Measurements from ENCODE around the gene CENPQ.

CENPQ gene

DNA sequence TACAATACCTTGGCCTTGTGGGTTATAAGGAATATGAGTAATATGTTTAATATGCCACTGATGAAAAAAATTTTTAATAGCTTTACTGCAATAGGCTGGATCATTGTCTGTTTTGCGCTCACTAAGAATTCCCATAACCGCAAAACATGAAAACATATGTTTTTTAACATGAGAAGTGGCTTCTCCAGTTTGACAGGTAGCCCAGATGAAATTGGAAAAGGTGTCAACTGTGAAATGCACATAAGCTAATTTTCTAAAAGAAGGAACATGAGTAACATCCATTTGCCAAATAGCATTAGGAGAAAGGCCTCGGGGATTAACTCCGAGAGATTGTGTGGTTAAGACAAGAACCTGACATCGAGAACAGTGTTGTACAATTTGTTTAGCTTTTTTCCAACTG is 41.5 kb downstream of the CENPQ start:
- DNase-seq = no peak

DNA sequence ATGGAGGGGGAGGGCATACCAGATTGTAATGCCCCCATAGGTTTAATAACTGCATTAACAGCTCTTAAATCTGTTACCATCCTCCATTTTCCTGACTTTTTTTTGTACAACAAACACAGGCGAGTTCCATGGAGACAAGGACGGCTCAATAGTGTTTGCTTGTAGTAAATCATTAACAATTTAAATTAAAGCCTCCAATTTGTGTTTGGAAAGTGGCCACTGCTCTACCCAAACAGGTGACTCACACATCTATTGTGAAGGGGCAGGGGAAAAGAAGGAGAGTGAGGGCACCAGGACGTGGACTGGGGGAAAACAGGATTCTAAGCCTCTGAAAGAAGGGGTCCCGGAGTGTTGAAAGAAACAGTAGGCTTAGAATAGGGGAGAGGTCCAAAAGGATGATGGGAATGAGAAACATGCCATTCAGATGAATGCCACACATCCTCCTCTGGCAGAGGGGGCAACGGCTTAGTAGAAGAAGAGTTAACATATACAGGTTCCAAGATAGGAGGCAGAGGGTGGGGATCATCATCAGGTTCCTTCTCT is 43.5 kb downstream of the CENPQ start:
- DNase-seq = no peak

DNA sequence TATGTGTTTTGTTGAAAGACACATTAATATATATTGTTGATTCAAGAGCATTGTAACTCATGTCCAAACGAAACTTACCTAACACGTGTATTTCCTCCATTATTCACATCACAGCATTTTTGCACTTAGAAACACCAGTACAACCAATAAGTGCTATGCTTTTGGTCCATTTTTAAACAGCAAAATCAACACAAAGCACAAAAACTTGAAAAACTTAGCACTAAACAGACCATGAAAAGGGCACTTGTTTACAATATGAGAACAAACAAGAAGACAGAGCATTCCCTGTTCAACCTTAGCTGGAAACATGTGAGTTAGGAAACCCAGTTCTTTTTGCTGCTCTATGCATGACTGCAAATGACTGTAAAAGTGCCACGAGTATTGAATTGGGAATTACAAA is 46.2 kb downstream of the CENPQ start:
- DNase-seq = no peak

DNA sequence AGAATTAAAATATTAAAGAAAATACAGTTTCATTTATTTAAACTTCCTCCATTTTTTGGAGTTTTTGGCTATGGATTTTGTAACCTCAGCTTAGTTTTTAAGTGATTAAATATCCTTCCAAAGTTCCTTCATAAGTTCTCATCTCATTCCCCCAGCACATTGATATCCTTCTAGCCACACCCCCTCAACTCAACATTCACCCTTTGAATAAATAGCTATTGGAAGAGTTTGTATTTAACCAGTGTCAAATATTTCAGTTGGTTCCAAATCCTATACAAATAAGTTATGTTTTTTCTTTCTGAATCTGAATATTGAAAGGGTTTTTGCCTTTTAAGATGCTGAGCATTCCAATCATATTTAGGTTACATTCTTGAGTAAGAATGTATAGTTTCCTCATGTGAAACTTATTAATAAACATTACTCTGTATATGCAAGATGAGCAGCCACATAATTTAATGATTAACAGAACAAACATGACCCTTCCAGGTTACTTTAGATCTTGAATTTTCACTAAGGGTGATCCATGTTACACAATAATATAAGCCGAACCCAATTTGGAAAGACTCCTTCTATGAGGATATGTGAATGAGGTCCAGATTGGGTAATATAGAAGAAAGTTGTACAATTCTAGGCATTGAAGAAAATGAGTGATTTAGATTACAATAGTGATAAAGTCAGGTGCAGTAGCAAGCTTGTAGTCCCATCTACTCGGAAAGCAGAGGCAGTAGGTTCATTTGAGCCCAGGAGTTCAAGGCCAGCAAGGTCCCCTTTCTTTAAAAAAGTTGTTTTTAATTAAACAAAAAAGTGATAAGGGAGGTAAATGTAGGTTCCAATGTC is 50.2 kb downstream of the CENPQ start:
- DNase-seq = no peak

DNA sequence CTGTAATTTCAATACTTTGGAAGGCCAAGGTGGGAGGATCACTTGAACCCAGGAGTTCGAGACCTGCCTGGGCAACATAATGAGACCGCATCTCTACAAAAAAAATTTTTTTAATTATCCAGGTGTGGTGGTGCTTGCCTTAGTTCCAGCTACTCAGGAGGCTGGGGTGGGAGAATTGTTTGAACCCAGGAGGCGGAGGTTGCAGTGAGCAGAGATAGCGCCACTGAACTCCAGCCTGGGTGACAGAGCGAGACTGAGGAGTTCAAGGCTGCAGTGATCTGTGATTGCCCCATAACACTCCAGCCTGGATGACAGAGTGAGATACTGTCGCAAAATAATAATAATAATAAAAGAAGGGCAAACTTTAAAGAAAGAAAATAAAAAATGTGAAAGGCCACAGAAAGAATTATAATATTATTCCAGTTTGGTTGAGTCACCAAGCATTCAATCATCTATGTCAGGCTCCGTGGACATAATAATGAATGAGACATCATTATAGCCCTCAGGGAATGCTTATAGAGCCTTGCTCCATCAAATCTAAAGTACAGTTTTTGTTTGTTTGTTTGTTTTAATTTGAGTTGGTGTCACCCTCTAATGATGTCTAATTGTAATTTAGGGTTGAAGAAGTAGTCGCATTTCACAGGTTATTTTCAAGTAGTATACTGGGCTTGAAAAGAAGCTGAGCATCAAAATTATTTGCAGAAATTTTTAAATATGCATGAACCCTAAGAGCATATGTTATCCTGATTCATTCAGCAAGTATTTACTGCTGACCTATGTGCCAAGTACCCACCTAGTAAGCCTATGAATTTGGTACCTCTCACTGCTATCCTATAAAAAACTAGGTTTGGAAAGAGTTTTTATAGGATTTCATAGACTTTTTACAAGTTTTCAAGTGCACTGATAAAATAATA is 51.7 kb downstream of the CENPQ start:
- DNase-seq = no peak

DNA sequence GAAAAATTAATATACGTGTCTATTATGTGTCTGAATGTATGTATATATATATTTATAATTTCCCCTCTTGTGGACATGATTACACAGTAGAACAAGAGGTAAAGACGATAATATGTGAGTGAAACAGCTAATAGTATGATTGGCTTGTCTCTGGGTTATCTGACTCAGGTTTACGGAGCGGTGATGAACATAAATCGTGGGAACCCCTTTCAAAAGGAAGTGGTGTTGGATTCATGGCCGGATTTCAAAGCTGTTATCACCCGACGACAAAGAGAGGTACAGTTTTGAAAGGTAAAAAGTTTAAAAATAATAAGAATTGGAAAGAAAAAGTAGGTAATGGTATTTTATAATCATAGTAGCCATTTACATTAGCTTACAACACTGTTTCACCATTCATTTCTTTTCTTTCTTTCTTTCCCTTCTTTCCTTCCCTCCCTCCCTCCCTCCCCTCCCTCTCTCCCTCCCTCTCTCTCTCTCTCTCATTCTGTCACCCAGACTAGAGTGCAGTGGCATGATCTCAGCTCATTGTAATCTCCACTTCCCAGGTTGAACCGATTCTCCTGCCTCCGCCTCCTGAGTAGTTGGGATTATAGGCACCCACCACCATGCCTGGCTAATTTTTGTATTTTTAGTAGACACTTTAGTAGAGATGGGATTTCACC is 52.4 kb downstream of the CENPQ start:
- DNase-seq = no peak

DNA sequence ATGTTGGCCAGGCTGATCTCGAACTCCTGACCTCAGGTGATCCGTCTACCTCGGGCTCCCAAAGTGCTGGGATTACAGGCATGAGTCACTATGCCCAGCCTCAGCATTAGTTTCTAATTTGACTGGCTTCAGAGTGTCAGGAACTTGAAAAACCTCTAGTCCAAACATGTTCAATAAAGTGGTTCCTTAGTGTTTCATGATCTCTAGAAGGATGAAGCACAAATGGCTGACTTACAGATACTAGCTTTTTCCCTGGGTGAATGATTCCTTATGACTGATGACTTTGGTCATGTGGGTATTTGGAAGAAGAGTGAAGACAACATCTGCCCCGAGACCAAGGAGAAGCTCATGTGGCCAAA is 53.0 kb downstream of the CENPQ start:
- no peak for DNase-seq

DNA sequence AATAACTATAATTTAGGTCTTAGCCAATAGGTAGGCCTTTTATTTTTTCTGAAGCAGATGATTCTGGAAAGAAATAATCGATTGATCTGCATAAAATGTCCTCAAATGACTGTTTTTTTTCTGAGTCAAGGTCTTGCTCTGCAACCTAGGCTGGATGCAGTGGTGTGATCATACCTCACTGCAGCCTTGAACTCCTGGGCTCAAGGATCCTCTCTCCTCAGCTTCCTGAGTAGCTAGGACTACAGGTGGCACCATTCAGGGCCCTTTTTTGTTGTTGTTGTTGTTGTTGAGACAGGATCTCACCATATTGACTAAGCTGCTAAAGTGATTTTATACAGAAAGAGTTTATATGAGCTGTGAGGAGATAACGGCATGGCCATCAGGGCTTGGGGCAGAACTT is 54.7 kb downstream of the CENPQ start:
- DNase-seq = no peak

DNA sequence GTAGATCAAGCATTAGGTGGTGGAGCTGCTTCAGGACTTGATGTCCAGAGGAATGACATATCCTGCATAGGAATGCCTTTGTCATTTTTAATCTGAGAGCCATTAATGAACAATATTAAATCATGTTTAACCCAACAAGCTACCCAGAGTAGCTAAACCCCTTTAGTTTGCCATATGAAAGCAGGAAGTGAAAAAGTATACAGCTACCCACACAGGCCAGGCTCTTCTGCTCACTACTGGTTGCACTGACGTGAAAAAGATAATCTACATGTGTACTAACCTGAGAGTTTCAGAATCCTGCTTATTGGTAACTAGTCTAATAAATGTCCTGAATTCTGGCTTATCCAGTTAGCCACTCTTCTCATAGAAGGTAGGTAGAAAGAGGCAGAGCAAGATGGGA is 56.5 kb downstream of the CENPQ start:
- DNase-seq = no peak

DNA sequence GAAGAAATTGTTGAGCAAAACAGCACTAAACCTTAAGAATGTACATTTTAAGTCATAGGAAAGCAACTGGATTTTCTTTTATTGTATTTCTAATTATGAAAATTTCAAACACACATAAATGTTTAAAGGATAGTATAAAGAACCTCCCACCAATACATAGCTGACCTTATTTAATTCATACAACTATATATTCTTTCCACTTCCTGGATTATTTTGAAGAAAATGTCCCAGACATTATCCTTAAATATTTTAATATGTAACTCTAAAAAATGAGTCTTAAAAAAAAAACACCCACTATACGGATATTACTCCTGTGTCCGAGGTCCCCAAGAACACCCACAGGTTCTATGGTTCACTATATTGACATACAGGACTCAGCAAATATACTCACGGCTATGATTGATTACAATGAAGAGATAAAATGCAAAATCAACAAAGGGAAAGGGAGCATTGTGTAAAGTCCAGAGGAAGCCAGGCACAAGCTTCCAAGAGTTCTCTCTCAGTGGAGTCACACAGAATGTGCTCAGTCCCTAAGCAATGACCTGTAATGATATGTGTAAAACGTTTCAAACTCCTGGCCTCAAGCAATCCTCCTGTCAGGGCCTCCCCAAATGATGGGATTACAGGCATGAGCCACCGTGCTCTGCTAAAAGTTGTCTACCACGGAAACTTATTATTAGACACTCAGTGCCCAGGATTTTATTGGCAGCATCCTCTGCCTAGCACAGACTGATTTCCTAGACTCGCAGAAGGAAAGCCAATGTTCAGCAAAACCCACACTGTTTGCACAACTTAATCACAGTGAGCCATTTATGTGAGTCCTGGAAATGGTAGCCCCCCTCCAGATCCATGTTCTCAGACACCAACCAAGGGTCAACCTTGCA is 59.8 kb downstream of the CENPQ start:
- no peak for DNase-seq

DNA sequence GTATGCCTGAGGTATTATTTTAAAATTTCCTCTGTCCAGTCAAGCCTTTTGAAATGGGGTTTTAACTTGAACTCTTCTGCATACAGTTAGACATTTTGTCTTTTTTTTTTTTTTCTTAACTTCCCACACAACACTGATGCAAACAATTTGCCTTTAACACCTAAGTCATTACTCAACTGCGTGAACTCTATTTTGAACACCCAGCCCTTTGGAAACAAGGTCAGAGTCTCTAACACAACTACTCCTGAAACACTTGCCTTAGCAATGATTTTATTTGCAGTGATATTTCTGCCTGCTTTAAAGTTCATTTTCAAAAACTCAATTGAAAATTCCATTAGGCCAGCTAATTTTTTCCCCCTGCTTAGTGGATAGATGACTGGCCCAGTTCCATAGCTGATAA is 60.7 kb downstream of the CENPQ start:
- DNase-seq = no peak

DNA sequence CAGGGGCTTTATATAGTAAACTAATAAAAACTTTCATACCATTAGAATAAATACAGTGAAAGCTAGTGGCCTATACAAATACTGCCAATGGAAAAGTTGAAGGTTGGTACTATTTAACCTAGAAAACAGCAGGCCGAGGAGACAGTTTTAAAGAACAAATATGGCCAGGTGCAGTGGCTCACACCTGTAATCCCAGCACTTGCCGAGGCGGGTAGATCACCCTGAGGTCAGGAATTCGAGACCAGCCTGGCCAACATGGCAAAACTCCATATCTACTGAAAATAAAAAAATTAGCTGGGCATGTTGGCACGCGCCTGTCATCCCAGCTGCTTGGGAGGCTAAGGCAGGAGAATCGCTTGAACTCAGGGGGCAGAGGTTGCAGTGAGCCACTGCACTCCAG is 61.4 kb downstream of the CENPQ start:
- DNase-seq = no peak

DNA sequence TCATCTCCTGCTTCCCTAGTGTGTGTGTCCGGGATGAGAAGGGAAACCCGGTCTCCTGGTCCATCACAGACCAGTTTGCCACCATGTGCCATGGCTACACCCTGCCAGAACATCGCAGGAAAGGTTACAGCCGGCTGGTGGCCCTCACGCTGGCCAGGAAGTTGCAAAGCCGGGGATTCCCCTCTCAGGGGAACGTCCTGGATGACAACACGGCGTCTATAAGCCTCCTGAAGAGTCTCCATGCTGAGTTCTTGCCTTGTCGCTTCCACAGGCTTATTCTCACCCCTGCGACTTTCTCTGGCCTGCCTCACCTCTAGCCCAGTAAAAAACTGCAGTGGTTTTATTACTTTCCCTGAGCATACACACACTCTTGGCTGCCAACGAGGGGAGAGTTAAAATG is 63.4 kb downstream of the CENPQ start:
- no peak for DNase-seq

DNA sequence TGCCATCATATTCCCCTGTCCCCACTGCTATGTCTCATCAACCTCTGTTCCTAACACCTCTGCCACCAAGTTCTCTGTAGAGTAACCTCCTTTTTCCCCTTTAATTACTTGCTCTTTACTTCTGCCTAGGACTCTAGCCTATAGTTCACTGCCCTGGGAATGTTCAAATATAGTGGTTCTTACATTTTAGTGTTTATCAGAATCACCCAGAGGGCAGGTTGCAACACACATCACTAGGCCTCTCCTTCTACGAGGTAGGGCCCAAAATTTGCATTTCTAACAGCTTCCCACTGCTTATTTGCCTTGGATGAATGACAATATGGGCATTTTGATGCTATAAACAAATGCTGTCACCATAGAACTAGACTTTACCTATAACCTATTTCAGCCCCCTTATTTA is 64.2 kb downstream of the CENPQ start:
- no peak for DNase-seq

DNA sequence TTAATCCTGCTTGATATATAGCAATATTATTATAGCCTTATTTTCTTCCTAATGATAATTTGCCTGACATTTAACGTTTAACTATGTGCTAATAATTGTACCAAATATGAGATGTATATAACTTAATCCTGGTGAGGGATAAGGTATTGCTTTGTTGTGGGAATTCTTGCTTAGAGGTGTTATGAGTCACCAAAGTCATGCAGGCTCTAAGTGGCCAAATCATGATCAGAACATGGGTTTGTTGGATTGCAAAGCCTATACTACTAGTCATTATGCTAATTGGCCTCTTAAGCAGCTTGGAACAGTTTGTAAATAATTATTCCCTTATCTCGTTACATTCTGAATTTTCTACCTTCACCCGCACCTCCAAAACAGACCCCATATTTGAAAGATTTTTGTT is 65.4 kb downstream of the CENPQ start:
- no peak for DNase-seq

DNA sequence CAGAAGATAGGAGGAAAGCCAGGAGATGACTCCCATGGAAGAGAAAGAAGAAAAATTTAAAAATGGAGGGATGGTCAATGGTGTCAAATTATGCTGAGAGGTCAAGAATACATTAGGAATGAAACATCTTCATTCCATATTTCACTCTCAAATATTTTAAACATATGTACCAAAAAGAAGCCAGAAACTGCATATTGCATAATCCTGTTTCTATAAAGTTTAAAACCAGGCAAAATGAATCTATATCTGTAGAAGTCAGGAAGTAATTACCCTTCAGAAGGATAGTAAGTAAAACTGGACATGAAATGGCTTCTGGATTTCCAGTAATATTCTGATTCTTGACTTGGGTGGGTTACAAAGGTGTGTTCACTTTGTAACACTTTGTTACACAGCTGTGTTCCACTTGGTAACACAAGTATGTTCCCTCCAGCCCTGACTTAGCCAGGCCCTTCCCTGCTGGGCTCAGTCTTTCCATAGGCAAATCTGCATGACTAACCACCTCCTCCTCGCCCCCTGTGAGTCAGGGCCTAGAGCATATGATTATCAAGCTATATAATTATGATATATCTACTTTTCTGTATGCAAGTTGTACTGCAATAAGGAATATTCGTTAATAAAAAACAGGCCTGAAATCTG is 67.1 kb downstream of the CENPQ start:
- no peak for DNase-seq

DNA sequence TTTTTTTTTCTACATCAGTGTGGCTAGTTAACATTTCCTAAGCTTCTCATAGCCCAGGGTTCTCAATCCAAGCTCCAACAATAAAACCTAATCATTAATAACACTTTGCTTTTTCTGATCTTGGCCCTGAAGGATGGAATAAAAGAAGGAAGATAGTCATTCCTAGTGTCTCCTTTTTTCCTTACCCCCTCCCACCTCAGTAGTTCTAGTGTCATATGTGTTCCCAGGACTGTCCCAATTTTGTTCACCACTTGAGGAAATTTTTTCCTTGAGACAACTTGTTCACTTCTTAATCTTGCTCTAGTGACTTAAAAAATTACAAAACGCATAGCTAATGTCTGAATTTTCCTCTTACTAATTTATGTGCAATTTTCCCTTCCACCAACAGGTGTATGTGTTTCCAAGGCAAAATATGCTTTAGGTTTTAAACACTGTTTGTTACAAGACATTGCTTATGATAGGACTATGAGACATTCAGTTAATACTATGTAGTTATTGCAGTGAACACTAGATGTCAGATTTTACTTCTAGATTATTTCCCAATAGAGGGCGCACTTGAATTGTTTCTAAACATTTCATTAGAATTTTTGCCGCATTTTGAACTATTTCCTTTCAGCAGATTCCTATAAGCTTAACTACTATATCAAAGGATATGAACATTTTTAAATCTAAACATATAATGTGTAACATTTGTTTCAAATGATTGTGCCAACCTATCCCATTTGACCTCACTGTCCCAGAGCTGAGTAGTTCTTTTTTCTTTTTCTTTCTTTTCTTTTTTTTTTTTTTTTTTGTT is 68.8 kb downstream of the CENPQ start:
- DNase-seq = no peak

DNA sequence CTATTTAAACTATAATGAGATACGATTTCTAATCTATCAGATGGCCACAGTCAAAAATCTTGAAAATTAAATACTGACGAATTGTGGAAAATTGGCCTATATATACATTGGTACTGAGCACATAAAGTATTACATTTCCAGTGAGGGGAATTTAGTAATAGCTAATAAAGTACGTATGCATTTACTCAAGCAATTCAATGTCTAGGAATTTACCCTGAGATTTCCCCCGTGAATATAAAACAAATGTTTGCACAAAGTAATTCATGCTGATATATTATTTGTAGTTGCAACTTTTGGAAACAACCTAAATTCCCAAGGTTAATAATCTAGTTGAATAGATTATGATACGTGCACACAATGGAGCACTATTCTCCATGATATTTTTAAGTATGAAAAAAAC is 72.6 kb downstream of the CENPQ start:
- no peak for DNase-seq

DNA sequence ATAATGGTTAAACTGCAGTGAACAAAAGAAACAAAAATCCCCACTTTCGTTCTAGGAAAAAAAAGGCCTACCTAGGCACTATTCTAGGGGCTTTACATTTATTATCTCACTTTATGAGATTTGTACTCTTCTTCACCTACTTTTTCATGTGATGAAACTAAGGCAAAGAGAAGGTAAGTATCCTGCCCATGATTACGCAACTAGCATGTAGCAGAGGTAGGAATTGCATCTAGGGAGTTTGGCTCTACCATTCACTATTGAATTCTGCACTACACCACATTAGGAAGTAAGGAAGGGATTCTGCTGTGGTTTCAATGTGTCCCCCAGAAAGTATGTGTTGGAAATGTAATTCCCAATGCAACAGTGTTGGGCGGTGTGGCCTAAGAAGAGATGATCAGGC is 75.9 kb downstream of the CENPQ start:
- DNase-seq = no peak

DNA sequence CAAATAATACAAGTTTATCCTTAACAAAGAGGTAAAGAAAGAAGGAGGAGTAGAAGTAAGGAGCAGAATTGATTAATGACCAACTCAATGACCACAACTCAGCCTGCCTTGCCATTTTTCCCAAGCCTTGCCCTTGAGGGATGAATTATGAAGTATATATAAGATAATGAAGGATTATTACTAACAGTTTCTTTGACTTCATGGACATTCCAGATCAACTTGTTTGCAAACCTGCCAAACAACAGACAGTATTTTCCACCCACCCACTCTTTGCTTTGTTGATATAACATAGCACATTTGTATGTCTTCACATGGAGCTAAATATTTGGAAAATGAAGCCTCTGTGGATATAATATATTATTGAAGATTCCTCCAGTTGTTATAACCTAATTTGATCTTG is 77.4 kb downstream of the CENPQ start:
- DNase-seq = no peak
